Measurements from ENCODE around the gene NUAK1. TPM values are rescaled to one million over a fixed set of nuclear protein-coding genes. Genes with fewer than 3 reads are reported as not detected.
"Not testable (repeated sequence)": the region's sequence is repeated elsewhere in the genome, so short reads cannot be mapped to it uniquely, and the experiment has no call there.

The NUAK1 gene
- total and polyA plus RNA-seq, 2 donors = 7.0 to 18.7 TPM

DNA sequence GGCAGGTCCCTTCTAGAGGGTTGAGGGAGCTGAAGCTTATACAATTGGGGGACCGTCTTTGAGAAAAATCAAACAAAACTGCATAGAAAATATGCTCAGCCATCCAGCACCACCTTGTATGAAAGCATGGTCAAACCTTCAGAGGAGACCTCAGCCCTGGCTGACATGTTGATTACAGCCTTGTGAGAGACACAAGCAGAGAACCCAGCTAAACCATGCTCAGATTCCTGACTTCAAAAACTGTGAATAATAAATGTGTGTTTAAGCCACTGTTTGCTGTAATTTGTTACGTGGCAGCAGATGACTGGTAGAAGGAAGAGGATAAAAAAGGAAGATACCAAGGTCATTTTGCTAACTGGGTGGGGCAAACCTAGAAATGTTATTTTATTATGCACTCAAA is 115.7 kb downstream of the NUAK1 start:
- DNase-seq (ENCODE audit: extremely low spot score) = no peak
- Histone ChIP-seq H3K27ac (ENCODE audit: low read depth) (no peak overlapping the region), H3K4me1 (ENCODE audit: insufficient read depth) (no peaks in the 10 kb centered on the region), H3K36me3 (ENCODE audit: insufficient read depth) (no peaks in the 10 kb centered on the region), H3K4me3 (ENCODE audit: low read depth, low read length) (no peak overlapping the region)
- WGBS = 93% methylated on average over 2 of the region's 2 CpGs

DNA sequence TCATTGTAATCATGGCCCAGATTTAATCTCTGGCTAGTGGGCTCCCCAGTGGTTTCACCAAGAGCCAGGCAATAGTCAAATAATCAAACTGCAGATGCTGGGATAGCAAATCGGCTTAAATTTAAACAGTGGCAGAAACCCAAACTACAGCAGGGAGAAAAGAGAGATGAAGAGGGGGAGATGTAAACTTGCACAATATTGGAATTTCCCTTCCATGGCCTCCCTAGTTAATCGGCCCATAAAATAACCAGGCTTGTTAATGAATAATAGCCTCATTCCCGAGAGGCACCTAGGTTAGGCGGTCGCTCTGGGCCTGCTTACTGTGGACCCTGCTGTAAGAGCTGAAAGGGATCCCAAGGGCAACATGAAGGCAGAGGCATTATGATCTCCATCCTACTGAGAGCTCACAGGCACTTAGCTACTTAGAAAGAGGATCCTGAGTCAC is 116.2 kb downstream of the NUAK1 start:
- H3K36me3 ChIP-seq (ENCODE audit: insufficient read depth) = no peaks in the 10 kb centered on the region
- no peak overlapping the region for H3K4me3 ChIP-seq (ENCODE audit: low read depth, low read length)
- no peak overlapping the region for H3K27ac ChIP-seq (ENCODE audit: low read depth)
- DNase-seq (ENCODE audit: extremely low spot score) = no peak
- no peaks in the 10 kb centered on the region for H3K4me1 ChIP-seq (ENCODE audit: insufficient read depth)
- 66% methylated on average over 5 of the region's 5 CpGs for WGBS

DNA sequence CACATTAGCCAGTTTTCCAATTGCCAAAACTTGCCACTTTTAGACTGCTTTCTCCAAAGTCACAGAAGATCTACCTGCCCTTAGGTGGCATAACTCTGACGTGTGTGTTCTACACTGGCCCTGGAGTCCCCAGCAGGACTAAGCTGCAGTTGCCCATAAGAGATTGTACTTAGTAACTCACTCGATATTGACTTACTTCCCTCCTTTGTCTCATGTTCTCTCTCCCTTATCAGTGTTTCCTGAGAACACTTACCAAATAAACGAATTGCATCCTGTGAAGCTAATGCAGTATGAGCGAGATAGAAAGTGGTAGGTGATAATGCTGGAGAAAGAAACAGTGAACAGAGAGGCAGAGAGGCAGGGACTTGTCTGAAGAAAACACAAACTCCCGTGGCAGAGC is 117.2 kb downstream of the NUAK1 start:
- WGBS = 65% methylated on average over 5 of the region's 5 CpGs
- H3K4me1 ChIP-seq (ENCODE audit: insufficient read depth) = no peaks in the 10 kb centered on the region
- no peaks in the 10 kb centered on the region for H3K36me3 ChIP-seq (ENCODE audit: insufficient read depth)
- no peak for DNase-seq (ENCODE audit: extremely low spot score)
- no peak overlapping the region for H3K4me3 ChIP-seq (ENCODE audit: low read depth, low read length)
- H3K27ac ChIP-seq (ENCODE audit: low read depth) = no peak overlapping the region

DNA sequence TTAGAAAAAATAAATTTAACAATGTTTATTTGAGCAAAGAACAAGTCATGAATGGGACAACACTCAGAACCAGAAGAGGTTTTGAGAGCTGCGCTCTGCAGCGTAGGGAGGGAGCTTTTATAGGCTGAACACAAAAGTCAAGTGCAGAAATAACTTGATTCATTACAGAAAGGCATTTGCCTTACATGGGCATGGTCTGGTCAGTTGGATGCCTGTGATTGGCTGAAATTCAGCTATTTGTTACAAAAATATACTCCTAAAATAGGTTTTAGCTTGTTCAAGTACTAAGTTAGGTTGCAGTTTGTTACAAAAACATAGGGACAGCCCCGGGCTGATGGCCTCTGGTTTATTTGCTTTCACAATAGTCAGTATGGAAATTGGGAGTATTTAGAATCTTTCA is 118.0 kb downstream of the NUAK1 start:
- Histone ChIP-seq H3K4me1 (ENCODE audit: insufficient read depth) (no peaks in the 10 kb centered on the region), H3K27ac (ENCODE audit: low read depth) (no peak overlapping the region), H3K36me3 (ENCODE audit: insufficient read depth) (no peaks in the 10 kb centered on the region), H3K4me3 (ENCODE audit: low read depth, low read length) (no peak overlapping the region)
- 88% methylated on average over 3 of the region's 3 CpGs for WGBS
- no peak for DNase-seq (ENCODE audit: extremely low spot score)

DNA sequence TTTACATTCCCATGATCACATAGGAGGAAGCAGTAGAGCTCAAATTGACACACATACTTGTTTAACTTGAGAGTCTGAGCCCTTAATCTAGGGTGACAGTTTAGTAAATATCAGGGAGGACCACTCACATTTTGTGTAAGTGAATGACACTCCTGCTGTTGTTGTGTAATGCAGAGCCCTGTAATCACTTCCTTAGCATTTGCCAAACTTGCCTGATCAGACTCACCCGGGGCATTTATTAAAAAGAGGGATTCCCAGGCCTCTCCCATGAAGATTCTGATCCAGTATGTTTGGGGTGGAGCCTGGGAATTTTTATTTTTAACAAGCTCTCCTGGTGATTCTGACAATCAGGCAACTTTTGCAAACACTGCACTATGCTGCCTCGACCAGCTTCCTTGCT is 119.6 kb downstream of the NUAK1 start:
- no peak for DNase-seq (ENCODE audit: extremely low spot score)
- H3K27ac ChIP-seq (ENCODE audit: low read depth) = no peak overlapping the region
- WGBS = 89% methylated on average over 2 of the region's 2 CpGs
- no peaks in the 10 kb centered on the region for H3K4me1 ChIP-seq (ENCODE audit: insufficient read depth)
- no peaks in the 10 kb centered on the region for H3K36me3 ChIP-seq (ENCODE audit: insufficient read depth)
- no peak overlapping the region for H3K4me3 ChIP-seq (ENCODE audit: low read depth, low read length)

DNA sequence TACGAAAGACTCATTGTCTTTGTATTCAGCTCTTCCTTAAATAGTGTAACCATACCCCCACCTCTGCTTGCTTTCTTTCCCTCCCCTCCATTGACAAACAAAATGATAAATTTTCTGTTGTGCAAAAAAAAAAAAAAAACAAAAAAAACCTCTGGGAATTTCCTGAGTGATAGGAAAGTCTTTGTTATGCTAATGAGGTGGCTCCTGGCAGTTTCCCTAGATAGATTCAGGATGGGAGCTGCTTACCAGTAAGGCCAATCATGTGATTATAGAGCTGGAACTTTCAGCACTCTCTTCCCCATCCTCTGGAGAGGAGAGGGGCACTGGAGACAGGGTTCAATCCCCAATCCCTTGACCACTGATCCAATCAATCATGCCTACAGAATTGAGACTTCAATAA is 120.5 kb downstream of the NUAK1 start:
- Histone ChIP-seq H3K4me1 (ENCODE audit: insufficient read depth) (no peaks in the 10 kb centered on the region), H3K36me3 (ENCODE audit: insufficient read depth) (no peaks in the 10 kb centered on the region), H3K27ac (ENCODE audit: low read depth) (no peak overlapping the region), H3K4me3 (ENCODE audit: low read depth, low read length) (no peak overlapping the region)
- WGBS = 98% methylated on average over 1 of the region's 1 CpG
- no peak for DNase-seq (ENCODE audit: extremely low spot score)

DNA sequence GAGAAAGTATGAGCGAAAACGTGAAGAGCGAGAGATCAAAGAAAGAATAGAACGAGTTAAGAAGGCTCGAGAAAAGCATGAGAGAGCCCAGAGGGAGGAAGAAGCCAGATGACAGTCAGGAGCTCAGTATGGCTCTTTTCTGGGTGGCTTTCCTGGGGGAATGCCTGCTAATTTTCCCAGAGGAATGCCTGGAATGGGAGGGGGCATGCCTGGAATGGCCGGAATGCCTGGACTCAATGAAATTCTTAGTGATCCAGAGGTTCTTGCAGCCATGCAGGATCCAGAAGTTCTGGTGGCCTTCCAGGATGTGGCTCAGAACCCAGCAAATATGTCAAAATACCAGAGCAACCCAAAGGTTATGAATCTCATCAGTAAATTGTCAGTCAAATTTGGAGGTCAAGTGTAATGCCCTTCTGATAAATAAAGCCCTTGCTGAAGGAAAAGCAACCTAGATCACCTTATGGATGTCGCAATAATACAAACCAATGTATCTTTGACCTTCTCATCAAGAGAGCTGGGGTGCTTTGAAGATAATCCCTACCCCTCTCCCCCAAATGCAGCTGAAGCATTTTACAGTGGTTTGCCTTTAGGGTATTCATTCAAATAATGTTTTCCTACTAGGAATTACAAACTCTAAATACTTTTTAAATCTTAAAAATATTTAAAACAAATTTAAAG is 122.0 kb downstream of the NUAK1 start:
- H3K4me3 ChIP-seq (ENCODE audit: low read depth, low read length); H3K4me1 ChIP-seq (ENCODE audit: insufficient read depth); H3K36me3 ChIP-seq (ENCODE audit: insufficient read depth); DNase-seq (ENCODE audit: extremely low spot score); H3K27ac ChIP-seq (ENCODE audit: low read depth): not testable (repeated sequence)
- WGBS = 94% methylated on average over 7 of the region's 7 CpGs

DNA sequence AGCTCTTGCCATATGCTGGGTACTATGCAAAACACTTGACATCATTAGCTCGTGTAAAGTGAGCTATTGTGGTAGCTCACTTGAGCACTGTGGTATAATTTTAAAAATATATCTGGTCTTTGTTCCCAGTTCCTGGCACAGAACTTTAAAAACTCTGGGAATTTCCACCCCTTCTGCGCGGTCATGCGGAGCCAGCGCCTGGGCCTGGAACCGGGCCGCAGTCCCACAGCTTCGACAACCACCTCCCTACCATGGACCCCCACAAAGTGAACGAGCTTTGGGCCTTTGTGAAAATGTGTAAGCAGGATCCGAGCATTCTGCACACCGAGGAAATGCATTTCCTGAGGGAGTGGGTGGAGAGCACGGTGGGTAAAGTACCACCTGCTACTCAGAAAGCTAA is 123.1 kb downstream of the NUAK1 start:
- Histone ChIP-seq H3K4me1 (ENCODE audit: insufficient read depth) (no peaks in the 10 kb centered on the region), H3K4me3 (ENCODE audit: low read depth, low read length) (no peak overlapping the region), H3K27ac (ENCODE audit: low read depth) (no peak overlapping the region), H3K36me3 (ENCODE audit: insufficient read depth) (no peaks in the 10 kb centered on the region)
- WGBS = 89% methylated on average over 12 of the region's 12 CpGs
- no peak for DNase-seq (ENCODE audit: extremely low spot score)

DNA sequence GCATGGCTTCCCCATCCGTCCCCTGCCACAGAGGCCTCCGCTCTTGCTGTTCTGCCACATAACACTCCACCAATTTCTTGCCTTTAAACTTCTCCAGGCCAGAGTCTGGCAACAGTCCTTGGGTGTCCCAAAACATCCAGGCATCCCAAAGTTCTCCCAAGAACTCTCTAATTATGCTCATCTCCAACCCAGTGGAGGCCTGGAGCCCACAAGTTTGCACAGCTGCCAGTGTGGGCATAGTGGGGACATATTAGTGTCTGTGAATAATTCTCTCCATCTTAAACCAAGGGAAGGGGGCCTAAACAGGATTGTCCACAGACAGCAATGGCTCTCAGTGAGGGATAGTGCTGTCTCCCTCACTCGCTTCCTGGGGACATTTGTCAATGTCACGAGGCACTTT is 124.8 kb downstream of the NUAK1 start:
- Histone ChIP-seq H3K27ac (ENCODE audit: low read depth) (no peak overlapping the region), H3K36me3 (ENCODE audit: insufficient read depth) (no peaks in the 10 kb centered on the region), H3K4me3 (ENCODE audit: low read depth, low read length) (no peak overlapping the region), H3K4me1 (ENCODE audit: insufficient read depth) (no peaks in the 10 kb centered on the region)
- no peak for DNase-seq (ENCODE audit: extremely low spot score)
- WGBS = 97% methylated on average over 4 of the region's 4 CpGs

Other genes starting within 250 kb of the NUAK1 start
- 93.3 TPM for gene CKAP4, start 109.1 kb upstream of the NUAK1 start, total RNA-seq
- gene CKAP4, start 109.1 kb upstream of the NUAK1 start, polyA plus RNA-seq = 40.8 TPM
- 66.8 TPM for gene TCP11L2, start 163.8 kb upstream of the NUAK1 start, total RNA-seq
- gene TCP11L2, start 163.8 kb upstream of the NUAK1 start, polyA plus RNA-seq = 10.2 TPM
- gene POLR3B, start 218.8 kb upstream of the NUAK1 start, total RNA-seq = 14.2 TPM
- 4.5 TPM for gene POLR3B, start 218.8 kb upstream of the NUAK1 start, polyA plus RNA-seq